SH-SY5Y (cell line): ENCODE results near the gene DYRK3.

Experiments
- GATA2 ChIP-seq: IDR thresholded peaks from 2 replicates; pipeline ENCODE4 v1.6.1; 2011; ENCODE audit warnings: mild to moderate bottlenecking, low read depth, low read length
- GATA3 ChIP-seq: IDR thresholded peaks from 2 replicates; pipeline ENCODE4 v1.6.1; 2011; ENCODE audit warnings: low read depth, mild to moderate bottlenecking, low read length, moderate library complexity

DNA sequence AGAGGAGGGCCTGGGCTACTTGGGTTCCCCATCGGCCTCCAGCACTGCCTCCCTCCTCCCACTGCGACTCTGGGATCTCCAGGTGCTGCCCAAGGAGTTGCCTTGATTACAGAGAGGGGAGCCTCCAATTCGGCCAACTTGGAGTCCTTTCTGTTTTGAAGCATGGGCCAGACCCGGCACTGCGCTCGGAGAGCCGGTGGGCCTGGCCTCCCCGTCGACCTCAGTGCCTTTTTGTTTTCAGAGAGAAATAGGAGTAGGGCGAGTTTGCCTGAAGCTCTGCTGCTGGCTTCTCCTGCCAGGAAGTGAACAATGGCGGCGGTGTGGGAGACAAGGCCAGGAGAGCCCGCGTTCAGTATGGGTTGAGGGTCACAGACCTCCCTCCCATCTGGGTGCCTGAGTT is 47.4 kb upstream of the DYRK3 start:
- no peak for TF ChIP-seq GATA2
- TF ChIP-seq GATA3: no peak
